ENCODE measurements around the gene ZDHHC9. TPM values are rescaled to one million over a fixed set of nuclear protein-coding genes. Genes with fewer than 3 reads are reported as not detected.

ZDHHC9 gene
- total RNA-seq, 3 donors from 2014 or later, result 21.8 to 36.2 (median 34.4) TPM

GRCh38 chrX:129771266-129771995, 72.3 kb downstream of the ZDHHC9 start:
- intact Hi-C loops (cut with DNase I; ENCODE audit: low total_unique reads), result no loop called here
- H3K27me3 ChIP-seq, result no peaks in the 10 kb centered on the region
- TF ChIP-seq POLR2AphosphoS5 (IDR thresholded peaks at IDR 0.05), result no peak
- no peak for TF ChIP-seq CTCF (IDR thresholded peaks at IDR 0.05)
- no peak for TF ChIP-seq POLR2A (IDR thresholded peaks at IDR 0.05)

GRCh38 chrX:129769467-129770154, 74.1 kb downstream of the ZDHHC9 start:
- H3K9me3 ChIP-seq, result no peaks in the 10 kb centered on the region
- intact Hi-C loops (cut with DNase I; ENCODE audit: low total_unique reads), result no loop called here
- H3K27me3 ChIP-seq, result no peaks in the 10 kb centered on the region
- no peak for DNase-seq (ENCODE audit: low spot score in 2 of 2)
- H3K36me3 ChIP-seq, result no peaks in the 10 kb centered on the region
- TF ChIP-seq POLR2AphosphoS5 (IDR thresholded peaks at IDR 0.05) (no peak), POLR2A (IDR thresholded peaks at IDR 0.05) (no peak), CTCF (IDR thresholded peaks at IDR 0.05) (no peak)
- no peaks in the 10 kb centered on the region for H3K4me1 ChIP-seq
- no peak overlapping the region for H3K27ac ChIP-seq
- no peak overlapping the region for H3K4me3 ChIP-seq

More at GRCh38 chrX:129771266-129771995, 72.3 kb downstream of the ZDHHC9 start:
- Histone ChIP-seq H3K36me3 (no peaks in the 10 kb centered on the region), H3K27ac (no peak overlapping the region), H3K4me3 (no peak overlapping the region), H3K4me1 (no peaks in the 10 kb centered on the region), H3K9me3 (no peaks in the 10 kb centered on the region)
- no peak for DNase-seq (ENCODE audit: low spot score in 2 of 2)

- H3K4me1 ChIP-seq, result no peaks in the 10 kb centered on the region
- DNase-seq (ENCODE audit: low spot score in 2 of 2), result no peak
- no peak overlapping the region for H3K27ac ChIP-seq
- no peak overlapping the region for H3K4me3 ChIP-seq
- intact Hi-C loops (cut with DNase I; ENCODE audit: low total_unique reads), result no loop called here
- no peaks in the 10 kb centered on the region for H3K36me3 ChIP-seq
- no peaks in the 10 kb centered on the region for H3K9me3 ChIP-seq
- no peaks in the 10 kb centered on the region for H3K27me3 ChIP-seq
- TF ChIP-seq CTCF (IDR thresholded peaks at IDR 0.05) (no peak), POLR2AphosphoS5 (IDR thresholded peaks at IDR 0.05) (no peak), POLR2A (IDR thresholded peaks at IDR 0.05) (no peak)
These were observed 74.9 kb downstream of the ZDHHC9 start for GRCh38 chrX:129768586-129769466.

GRCh38 chrX:129768186-129768585, 75.5 kb downstream of the ZDHHC9 start:
- no peak for DNase-seq (ENCODE audit: low spot score in 2 of 2)
- intact Hi-C loops (cut with DNase I; ENCODE audit: low total_unique reads), result no loop called here
- TF ChIP-seq POLR2AphosphoS5 (IDR thresholded peaks at IDR 0.05), result no peak
- TF ChIP-seq POLR2A (IDR thresholded peaks at IDR 0.05), result no peak
- no peak for TF ChIP-seq CTCF (IDR thresholded peaks at IDR 0.05)

More at GRCh38 chrX:129768186-129768585, 75.5 kb downstream of the ZDHHC9 start:
- H3K36me3 ChIP-seq, result no peaks in the 10 kb centered on the region
- H3K4me1 ChIP-seq, result no peaks in the 10 kb centered on the region
- H3K27ac ChIP-seq, result no peak overlapping the region
- H3K9me3 ChIP-seq, result no peaks in the 10 kb centered on the region
- no peaks in the 10 kb centered on the region for H3K27me3 ChIP-seq
- H3K4me3 ChIP-seq, result no peak overlapping the region
